H9 (cell line): Measurements from ENCODE around the gene BRCA1. TPM values are rescaled to one million over a fixed set of nuclear protein-coding genes. Genes with fewer than 3 reads are reported as not detected.

Source experiments
- DNase-seq: peaks from one replicate; pipeline ENCODE4 v3.0.0-alpha.2; 2017
- H2AFZ ChIP-seq: one replicate; pipeline ENCODE4 v1.6.1; 2013; ENCODE audit warnings: mild to moderate bottlenecking, low read length, control low read depth, moderate library complexity
- H2AK5ac ChIP-seq: 2 replicates; pipeline ENCODE4 v1.6.1; 2013; ENCODE audit warnings: low read length, control low read depth, mixed read lengths; ENCODE audit not compliant: insufficient read length
- H2BK120ac ChIP-seq: one replicate; pipeline ENCODE4 v1.6.1; 2013; ENCODE audit warnings: low read depth, mild to moderate bottlenecking, low read length, control low read depth, inconsistent platforms; ENCODE audit not compliant: poor library complexity, severe bottlenecking
- H2BK12ac ChIP-seq: 2 replicates; pipeline ENCODE4 v1.6.1; 2013; ENCODE audit warnings: low read length, control low read depth, mixed read lengths, low read depth; ENCODE audit not compliant: insufficient read length
- H2BK15ac ChIP-seq: 2 replicates; pipeline ENCODE4 v1.6.1; 2013; ENCODE audit warnings: low read depth, low read length, control low read depth
- H2BK20ac ChIP-seq: one replicate; pipeline ENCODE4 v1.6.1; 2013; ENCODE audit warnings: low read depth, mild to moderate bottlenecking, low read length, control low read depth, inconsistent platforms; ENCODE audit not compliant: poor library complexity, severe bottlenecking
- H2BK5ac ChIP-seq: 2 replicates; pipeline ENCODE4 v1.6.1; 2013; ENCODE audit warnings: low read length, control low read depth, mixed read lengths; ENCODE audit not compliant: insufficient read length
- H3K14ac ChIP-seq: 2 replicates; pipeline ENCODE4 v1.6.1; 2013; ENCODE audit warnings: low read length, control low read depth; ENCODE audit not compliant: insufficient read depth
- H3K18ac ChIP-seq: 2 replicates; pipeline ENCODE4 v1.6.1; 2013; ENCODE audit warnings: low read depth, mild to moderate bottlenecking, mixed read lengths, low read length, control low read depth; ENCODE audit not compliant: insufficient read length
- H3K23ac ChIP-seq: 2 replicates; pipeline ENCODE4 v1.6.1; 2013; ENCODE audit warnings: low read length, control low read depth, mixed read lengths, low read depth; ENCODE audit not compliant: insufficient read length
- H3K23me2 ChIP-seq: 2 replicates; pipeline ENCODE4 v1.6.1; 2013; ENCODE audit warnings: low read depth, mild to moderate bottlenecking, mixed read lengths, low read length, control low read depth; ENCODE audit not compliant: insufficient read length, poor library complexity, severe bottlenecking
- H3K27ac ChIP-seq: 2 replicates; pipeline ENCODE4 v1.5.1; 2013; ENCODE audit warnings: low read length, control low read depth, mixed read lengths, low read depth; ENCODE audit not compliant: insufficient read length
- H3K27me3 ChIP-seq: 2 replicates; pipeline ENCODE4 v1.6.1; 2013; ENCODE audit warnings: low read length, control low read depth, inconsistent platforms; ENCODE audit not compliant: insufficient read depth
- H3K4ac ChIP-seq: 2 replicates; pipeline ENCODE4 v1.6.1; 2013; ENCODE audit warnings: low read depth, mild to moderate bottlenecking, control low read depth, inconsistent platforms, low read length, moderate library complexity
- H3K4me1 ChIP-seq: 2 replicates; pipeline ENCODE4 v1.6.1; 2013; ENCODE audit warnings: low read length, control low read depth, inconsistent platforms; ENCODE audit not compliant: insufficient read depth
- H3K4me2 ChIP-seq: 2 replicates; pipeline ENCODE4 v1.6.1; 2013; ENCODE audit warnings: low read length, control low read depth, mixed read lengths; ENCODE audit not compliant: insufficient read length, insufficient read depth
- H3K56ac ChIP-seq: 2 replicates; pipeline ENCODE4 v1.6.1; 2013; ENCODE audit warnings: low read depth, mild to moderate bottlenecking, mixed read lengths, low read length, control low read depth; ENCODE audit not compliant: insufficient read length
- H3K79me1 ChIP-seq: 2 replicates; pipeline ENCODE4 v1.6.1; 2013; ENCODE audit warnings: low read depth, mild to moderate bottlenecking, moderate library complexity, low read length, control low read depth, inconsistent platforms; ENCODE audit not compliant: insufficient read depth, poor library complexity, severe bottlenecking
- H3K79me2 ChIP-seq: 2 replicates; pipeline ENCODE4 v1.6.1; 2013; ENCODE audit warnings: low read length, control low read depth, inconsistent platforms; ENCODE audit not compliant: insufficient read depth
- H3K9ac ChIP-seq: 2 replicates; pipeline ENCODE4 v1.6.1; 2013; ENCODE audit warnings: low read length, control low read depth, mixed read lengths; ENCODE audit not compliant: insufficient read length; ENCODE audit errors: extremely low read depth
- H3K9me3 ChIP-seq: one replicate; pipeline ENCODE4 v1.6.1; 2013; ENCODE audit warnings: low read depth, low read length, inconsistent platforms; ENCODE audit not compliant: control insufficient read depth
- H3T11ph ChIP-seq: one replicate; pipeline ENCODE4 v1.6.1; 2013; ENCODE audit warnings: mild to moderate bottlenecking, low read length, control low read depth, inconsistent platforms
- H4K20me1 ChIP-seq: one replicate; pipeline ENCODE4 v1.6.1; 2013; ENCODE audit not compliant: control insufficient read depth, insufficient read length, insufficient read depth
- H4K5ac ChIP-seq: 2 replicates; pipeline ENCODE4 v1.6.1; 2013; ENCODE audit warnings: low read depth, mild to moderate bottlenecking, mixed read lengths, low read length, control low read depth; ENCODE audit not compliant: insufficient read length
- H4K8ac ChIP-seq: replicated peaks from 2 replicates; pipeline ENCODE4 v1.6.1; 2013; ENCODE audit warnings: low read length, control low read depth, mixed read lengths, low read depth; ENCODE audit not compliant: insufficient read length
- H4K91ac ChIP-seq: 2 replicates; pipeline ENCODE4 v1.6.1; 2013; ENCODE audit warnings: low read depth, mild to moderate bottlenecking, moderate library complexity, mixed read lengths, low read length, control low read depth; ENCODE audit not compliant: insufficient read length
- H3K27ac Mint-ChIP-seq, 3 experiments: 2 replicates in 2 of 3; 3 replicates in 1 of 3; pipeline ENCODE4 v1.8.0; 2020 to 2021; ENCODE audit warnings: mixed read lengths in 3 of 3, mild to moderate bottlenecking in 1 of 3, moderate library complexity in 1 of 3
- H3K27me3 Mint-ChIP-seq: 2 replicates; pipeline ENCODE4 v1.8.0; 2021; ENCODE audit warnings: low read depth, mild to moderate bottlenecking, moderate library complexity, mixed read lengths
- H3K36me3 Mint-ChIP-seq, 3 experiments: 2 replicates in 2 of 3; 3 replicates in 1 of 3; pipeline ENCODE4 v1.8.0; 2020 to 2021; ENCODE audit warnings: low read depth in 3 of 3, mixed read lengths in 3 of 3; ENCODE audit not compliant: insufficient read depth in 1 of 3
- H3K4me1 Mint-ChIP-seq, 2 experiments: 2 replicates each; pipeline ENCODE4 v1.8.0; 2020; ENCODE audit warnings: mixed read lengths in 2 of 2
- H3K4me3 Mint-ChIP-seq, 2 experiments: 2 replicates in 1 of 2; 3 replicates in 1 of 2; pipeline ENCODE4 v1.8.0; 2020 to 2021; ENCODE audit warnings: mild to moderate bottlenecking in 2 of 2, mixed read lengths in 2 of 2, moderate library complexity in 1 of 2
- H3K9me3 Mint-ChIP-seq, 2 experiments: 2 replicates in 1 of 2; 3 replicates in 1 of 2; pipeline ENCODE4 v1.8.0; 2020; ENCODE audit warnings: mild to moderate bottlenecking in 2 of 2, mixed read lengths in 2 of 2, moderate library complexity in 1 of 2
- CTCF ChIP-seq: fragments of 200-600 bp; sonication (generic); conservative IDR thresholded peaks from 3 replicates; pipeline ENCODE4 v1.8.0; 2021; ENCODE audit warnings: antibody characterized with exemption, mild to moderate bottlenecking
- WGBS: extraction: QIAGEN DNeasy Blood & Tissue Kit; methylation state at CpG from one replicate; pipeline ENCODE4 v1.1.7; 2013; ENCODE audit warnings: missing lambda C conversion rate, low lambda C conversion rate, mixed read lengths; ENCODE audit not compliant: insufficient read length; ENCODE audit errors: extremely low coverage; 5-methylcytosine and 5-hydroxymethylcytosine counted together
- total RNA-seq: library from RNA; stranded (reverse); gene quantifications from 2 replicates; pipeline ENCODE4 v1.2.1, GENCODE V29; 2021

BRCA1 gene
- total RNA-seq, 1 experiment from 2014 or later, result 32.3 TPM

DNA sequence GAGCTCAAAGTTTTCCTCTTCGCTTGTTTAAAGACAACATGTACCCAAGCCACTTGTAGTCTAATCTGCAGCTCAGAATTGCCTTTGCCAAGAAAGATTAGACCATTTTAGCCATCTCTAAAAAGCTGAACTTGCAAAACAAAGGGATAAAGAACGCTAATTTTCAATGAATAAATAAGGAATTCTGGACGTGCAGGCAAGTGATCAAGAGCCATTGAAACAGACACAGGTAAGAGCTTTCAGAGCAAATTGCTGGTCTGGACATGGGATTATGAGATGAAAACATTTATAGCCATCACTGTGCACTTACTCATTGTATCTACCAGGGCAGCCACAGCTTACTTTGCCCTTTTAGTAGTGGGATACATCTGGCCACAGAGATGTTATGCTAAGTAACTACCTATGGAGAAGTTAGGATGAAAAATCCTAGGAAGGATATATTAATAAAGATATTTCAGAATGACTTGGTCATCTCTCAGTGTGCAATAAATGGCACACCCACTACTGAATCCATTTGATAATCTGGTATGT, 55.7 kb downstream of the BRCA1 start:
- DNase-seq, result no peak
- Mint-ChIP-seq H3K27ac (peak overlapping the region in 1 of 3 experiments; percentile 88; a peak in 1 of 7 replicates), H3K4me3 (no peak overlapping the region), H3K9me3 (no peaks in the 10 kb centered on the region), H3K27me3 (no peaks in the 10 kb centered on the region), H3K36me3 (peaks cover 3 to 44% (median 38%) of the 10 kb centered on the region in 3 experiments; a peak in 6 of 7 replicates), H3K4me1 (peaks cover 3 to 7% of the 10 kb centered on the region in 2 experiments)
- Histone ChIP-seq H4K20me1 (no peaks in the 10 kb centered on the region), H2BK20ac (no peak overlapping the region), H3K4me2 (no peak overlapping the region), H3K4me1 (no peaks in the 10 kb centered on the region), H4K91ac (no peak overlapping the region), H2BK12ac (no peak overlapping the region), H3K18ac (no peak overlapping the region), H3K23me2 (no peaks in the 10 kb centered on the region), H4K8ac (no peak overlapping the region), H2AFZ (no peak overlapping the region), H3K23ac (no peak overlapping the region), H3T11ph (no peak overlapping the region), H3K4ac (no peak overlapping the region), H3K9me3 (no peaks in the 10 kb centered on the region), H2BK15ac (no peak overlapping the region), H3K14ac (no peak overlapping the region), H3K27ac (no peak overlapping the region), H4K5ac (no peak overlapping the region), H3K9ac (no peak overlapping the region), H2BK5ac (no peak overlapping the region), H2AK5ac (no peak overlapping the region), H3K79me2 (no peaks in the 10 kb centered on the region), H2BK120ac (no peak overlapping the region), H3K56ac (no peak overlapping the region), H3K79me1 (no peaks in the 10 kb centered on the region), H3K27me3 (no peaks in the 10 kb centered on the region)
- no CpG with 5 or more reads among the region's 3 CpGs for WGBS
- TF ChIP-seq CTCF, result no peak
